CD4-positive, alpha-beta T cell treated with Interleukin-4 for 4 hours (primary cell): ENCODE data around the gene MRPL30.
A peak's percentile ranks its signal among the peaks of the same experiment; 100 is the strongest.
"Not testable (repeated sequence)": the region's sequence is repeated elsewhere in the genome, so short reads cannot be mapped to it uniquely, and the experiment has no call there.

Experiments used
- DNase-seq: peaks from one replicate; pipeline ENCODE4 v3.0.0-alpha.2; 2020

Gene MRPL30

GRCh38 chr2:99180755-99181623, at the start of gene MRPL30, which contains the start of gene MITD1:
Gene MRPL30, plus strand, starts transcription at chr2:99181184. Its CDS starts 5,020 bp downstream, at chr2:99186204.
Gene MITD1, minus strand, starts transcription at chr2:99181058. Its CDS starts 77 bp downstream, at chr2:99180981.
- peak; percentile 91 for DNase-seq

- DNase-seq: not testable (repeated sequence)
Observed at GRCh38 chr2:99135044-99135556, 45.9 kb upstream of the MRPL30 start.

DNA sequence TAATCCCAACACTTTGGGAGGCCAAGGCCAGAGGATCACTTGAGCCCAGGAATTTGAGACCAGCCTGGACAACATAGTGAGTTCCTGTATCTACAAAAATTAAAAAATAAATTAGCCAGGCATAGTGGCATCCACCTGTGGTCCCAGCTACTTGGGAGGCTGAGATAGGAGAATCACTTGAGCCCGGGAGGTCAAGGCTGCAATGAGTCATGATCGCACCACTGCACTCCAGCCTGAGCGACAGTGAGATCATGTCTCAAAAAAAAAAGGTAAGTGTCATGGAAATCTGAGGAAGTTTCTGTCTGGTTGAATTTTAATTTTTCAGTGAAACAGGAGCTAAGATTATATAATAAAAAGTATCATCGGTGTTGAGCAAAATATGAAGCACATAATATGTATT, 42.0 kb upstream of the MRPL30 start:
- DNase-seq: no peak

DNA sequence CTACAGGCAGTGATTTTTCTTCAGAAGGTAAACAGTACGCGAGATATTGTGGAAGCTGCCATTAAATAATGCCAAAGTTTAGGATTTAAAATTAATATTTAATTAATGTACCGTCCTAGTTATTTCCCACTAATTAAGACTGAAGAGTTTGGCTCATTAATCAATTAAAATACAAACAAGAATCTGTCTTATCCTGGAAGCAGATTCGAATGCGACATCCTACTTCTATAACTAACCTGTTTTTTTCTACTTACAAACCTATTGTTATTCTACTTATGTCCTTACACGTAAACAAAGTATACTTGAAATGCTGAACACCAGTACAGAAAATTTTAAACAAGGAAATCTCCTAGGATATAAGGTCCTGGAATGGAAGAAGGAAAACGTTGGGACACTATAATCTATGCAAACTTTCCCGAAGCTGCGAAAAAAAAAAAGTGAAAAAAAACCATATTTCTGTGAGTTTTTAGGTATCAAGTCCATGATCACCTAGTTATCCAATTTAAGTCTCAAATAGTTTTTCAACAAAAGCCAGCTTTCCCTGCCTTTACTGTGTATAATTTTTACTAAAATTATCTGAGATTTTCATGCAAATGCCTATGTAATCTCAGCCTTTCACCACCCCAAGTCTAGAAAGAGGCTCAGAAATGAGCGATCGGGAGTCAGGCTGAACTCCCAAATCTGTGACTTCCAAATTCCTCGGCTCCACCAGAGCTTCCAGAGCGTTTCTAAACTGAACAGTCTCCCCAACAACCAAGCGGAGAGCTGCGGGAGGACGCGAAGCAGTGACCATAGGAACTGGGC, 40.7 kb upstream of the MRPL30 start:
- DNase-seq: no peak

DNA sequence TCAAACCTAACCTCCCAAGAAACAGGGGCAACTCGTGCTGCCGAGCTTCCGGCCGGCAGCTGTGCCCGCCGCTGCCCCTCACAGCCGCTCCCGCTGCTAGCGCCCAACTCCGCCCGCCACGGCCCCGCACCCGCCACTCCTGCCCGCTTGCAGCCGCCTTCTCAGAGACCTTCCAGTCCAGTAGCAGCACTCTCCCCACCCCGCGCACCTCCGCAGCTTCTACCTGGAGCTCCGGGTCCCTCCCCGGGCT, 40.2 kb upstream of the MRPL30 start:
- DNase-seq: no peak

DNA sequence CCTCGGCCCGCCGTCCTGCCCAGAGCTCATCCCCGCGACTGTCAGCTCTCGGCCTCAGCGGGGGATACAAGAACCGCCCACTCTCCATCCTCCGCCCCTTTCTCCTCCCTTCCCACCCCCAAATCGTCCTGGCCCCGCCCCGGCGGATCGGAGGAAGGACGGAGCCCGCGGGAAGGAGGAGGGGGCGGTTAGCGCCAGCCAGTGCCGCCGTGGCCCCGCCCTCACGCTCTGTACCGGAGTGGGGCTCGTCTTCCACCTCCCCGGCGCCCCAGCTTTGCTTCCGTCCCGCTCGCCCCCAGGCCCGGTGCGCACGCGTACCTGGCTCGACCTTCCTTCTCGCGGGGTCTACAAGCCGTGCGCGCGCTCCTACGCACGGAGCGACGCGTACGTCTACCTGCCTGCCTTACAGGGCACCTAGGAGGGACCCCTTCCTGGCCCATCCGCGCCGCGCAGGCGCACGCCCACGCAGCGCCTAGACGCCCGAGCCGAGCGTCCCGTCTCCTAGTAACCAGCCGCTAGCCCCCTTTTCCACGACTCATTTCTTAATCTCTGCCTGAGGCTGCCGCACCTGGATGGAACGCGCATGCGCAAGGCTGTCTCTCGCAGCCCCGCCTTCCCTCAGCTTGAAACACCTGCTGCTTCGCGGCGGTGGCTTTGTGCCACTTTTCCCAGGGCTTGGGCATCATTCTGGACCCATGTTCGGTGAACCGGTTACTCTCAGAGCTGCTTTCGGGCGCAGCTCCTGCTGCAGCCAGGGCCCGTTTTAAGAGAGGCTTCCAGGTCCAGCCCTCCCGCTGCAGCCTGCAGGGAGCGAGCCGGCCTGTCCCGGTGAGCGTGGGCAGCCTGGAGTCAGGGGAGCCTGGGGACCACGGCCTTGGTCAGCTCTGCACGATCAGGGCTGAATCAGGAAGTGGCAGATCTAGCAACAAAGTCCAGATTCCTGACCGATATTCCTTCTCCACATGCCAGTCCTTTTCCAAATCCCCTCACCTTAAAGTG, 39.6 kb upstream of the MRPL30 start, which contains the start of gene C2orf15:
C2orf15 (plus strand) TSS at position 598 of the 999 bp plus-strand sequence. CDS start 8,852 bp downstream, outside the sequence.
- DNase-seq: peak; percentile 97

DNA sequence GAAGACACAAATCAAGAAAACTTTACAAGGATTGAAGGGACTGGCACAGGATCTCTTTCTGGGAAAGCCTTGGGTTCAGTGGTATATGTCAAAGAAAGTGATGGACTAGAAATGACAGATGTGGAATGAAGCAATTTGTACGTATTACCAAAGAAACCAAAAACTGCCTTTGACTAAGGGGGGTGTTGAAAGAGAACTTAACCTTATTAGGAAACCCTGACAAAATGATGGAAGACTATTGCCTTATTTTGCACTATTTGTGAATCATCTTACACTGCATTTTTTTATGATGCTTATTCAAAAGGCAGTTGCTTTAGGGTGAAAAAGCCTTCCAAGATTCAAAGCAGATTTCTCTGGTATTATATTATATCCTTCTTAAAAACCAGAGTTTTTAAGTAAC, 30.3 kb upstream of the MRPL30 start:
- no peak for DNase-seq

- no peak for DNase-seq
Observed at GRCh38 chr2:99152199-99152895, 28.6 kb upstream of the MRPL30 start.

DNA sequence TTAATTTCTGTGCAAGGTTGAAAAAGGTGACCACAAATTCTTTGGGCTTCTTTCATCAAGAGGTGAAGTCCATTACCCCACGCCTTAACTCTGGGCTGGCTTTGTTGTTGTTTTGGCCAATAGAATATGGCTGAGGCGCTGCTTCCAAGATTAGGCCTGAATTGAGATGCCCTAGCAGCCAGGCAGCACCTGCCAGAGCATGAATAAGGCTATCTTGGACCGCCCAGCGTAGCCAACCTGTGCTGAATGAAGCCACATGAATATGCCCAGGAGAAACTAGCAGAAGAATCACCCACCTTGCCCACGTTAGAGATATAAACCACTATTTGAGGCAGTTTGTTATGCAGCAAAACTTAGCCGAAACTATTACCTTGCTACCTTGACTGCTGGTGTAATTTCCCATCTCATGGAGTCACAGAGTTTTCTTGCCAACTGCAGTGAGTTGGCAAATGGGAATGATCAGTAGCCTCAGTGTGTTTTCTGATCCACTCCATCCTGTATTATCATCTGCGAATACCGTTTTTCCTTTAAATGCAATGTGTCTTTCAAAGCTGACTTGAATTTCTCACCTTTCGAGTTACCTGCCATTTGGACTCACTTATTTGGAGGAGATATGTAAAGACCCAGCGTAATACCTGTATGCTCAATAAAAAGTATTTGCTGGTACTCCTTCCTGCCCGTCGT, 26.9 kb upstream of the MRPL30 start:
- DNase-seq: no peak

- peak; percentile 87 for DNase-seq
Observed at GRCh38 chr2:99154643-99155536, 26.1 kb upstream of the MRPL30 start, which contains the start of the genes LIPT1 and TSGA10. Gene LIPT1, plus strand, starts transcription at chr2:99154967. Its CDS starts 6,991 bp downstream, at chr2:99161958. Gene TSGA10, minus strand, starts transcription at chr2:99154942. Its CDS starts 45,503 bp downstream, at chr2:99109439.

DNA sequence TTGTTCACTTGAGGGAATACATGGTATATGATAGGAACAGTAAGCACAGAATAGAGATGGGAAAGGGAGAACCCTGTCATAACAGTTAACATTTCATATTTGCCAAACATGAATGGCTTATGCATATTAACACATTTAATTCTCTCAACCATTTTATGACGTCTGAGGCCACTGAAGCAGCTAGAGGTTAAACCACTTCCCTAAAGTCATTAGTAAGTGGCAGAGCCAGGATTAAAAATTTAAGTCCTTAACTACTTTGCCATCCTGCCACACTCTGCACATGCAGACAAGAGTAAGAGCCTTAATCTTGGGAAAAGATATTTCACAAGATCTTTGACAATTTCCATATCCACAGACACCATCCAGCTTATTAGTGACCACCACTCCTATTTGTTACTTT, 24.1 kb upstream of the MRPL30 start:
- DNase-seq: no peak

DNA sequence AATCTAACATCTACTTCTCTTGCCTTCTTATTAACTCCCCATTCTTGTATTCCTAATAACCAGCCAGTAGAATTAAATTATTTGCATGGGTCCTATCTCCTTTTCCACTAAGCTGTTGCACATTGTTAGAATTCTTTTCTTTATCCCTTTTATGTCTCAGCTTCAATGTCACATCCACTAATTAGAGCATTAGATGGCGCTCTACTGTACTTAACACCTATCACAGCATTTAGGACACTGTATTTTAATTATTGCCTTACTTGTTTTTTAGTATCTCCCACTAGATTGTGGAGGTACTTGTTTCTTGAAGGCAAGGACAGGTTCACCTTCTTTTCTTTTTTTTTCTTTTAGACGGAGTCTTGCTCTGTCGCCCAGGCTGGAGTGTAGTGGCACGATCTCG, 22.4 kb upstream of the MRPL30 start:
- no peak for DNase-seq

DNA sequence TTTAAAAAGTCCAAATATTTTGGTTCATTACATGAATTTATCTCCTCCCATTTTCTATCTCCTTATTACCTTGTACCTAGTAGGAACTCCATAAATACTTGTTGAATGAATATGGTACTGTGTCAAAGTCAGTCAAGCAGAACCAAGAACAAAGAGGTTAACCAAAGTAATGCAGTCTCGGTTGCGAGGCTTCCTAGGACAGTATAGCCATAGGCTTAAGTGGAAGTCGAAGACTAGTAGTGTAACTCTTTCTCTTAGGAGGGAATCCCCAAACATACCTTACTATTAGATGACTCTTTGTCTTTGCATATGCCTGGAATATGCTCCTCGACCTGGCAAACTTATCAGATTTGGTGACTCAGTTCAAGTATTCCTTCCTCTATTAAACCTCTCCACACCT, 21.4 kb upstream of the MRPL30 start:
- DNase-seq: no peak

- DNase-seq: no peak
Observed at GRCh38 chr2:99166218-99166617, 14.8 kb upstream of the MRPL30 start.

- DNase-seq: no peak
Observed at GRCh38 chr2:99169534-99169933, 11.4 kb upstream of the MRPL30 start.

DNA sequence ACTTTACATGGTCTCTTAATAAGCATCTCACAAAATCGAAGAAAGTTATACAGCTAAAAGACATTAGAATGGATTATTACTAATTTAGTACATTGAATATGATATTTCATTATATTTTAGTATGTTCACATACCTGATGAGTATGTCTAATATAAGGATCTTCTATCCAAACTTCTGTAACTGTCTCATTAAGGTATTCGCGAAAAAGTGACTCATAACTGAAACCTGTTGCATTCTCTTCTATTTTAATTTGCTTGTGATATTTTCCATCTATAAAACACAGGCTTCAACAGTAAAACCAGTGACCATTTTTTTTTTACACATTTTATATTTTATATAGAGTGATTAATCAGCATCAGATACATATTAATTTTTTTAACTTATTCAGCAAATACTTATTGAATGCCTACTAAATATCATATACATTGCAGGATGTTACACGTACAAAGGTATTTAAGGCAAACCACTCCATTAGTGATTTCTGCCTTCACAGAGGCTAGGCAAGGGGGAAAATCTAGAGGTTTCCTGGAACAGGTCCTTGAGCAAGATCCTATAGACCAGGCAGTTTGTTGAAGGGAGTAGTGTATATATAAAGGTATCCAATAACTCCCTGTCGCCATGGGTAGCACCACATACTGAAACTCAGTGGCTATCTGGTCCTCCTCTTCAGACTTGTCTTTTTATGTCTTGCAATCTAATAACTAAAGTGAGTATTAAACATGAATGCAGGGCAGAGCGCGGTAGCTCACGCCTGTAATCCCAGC, 9.4 kb upstream of the MRPL30 start:
- no peak for DNase-seq

GRCh38 chr2:99181624-99182000, 628 bp downstream of the MRPL30 start:
- DNase-seq: no peak

DNA sequence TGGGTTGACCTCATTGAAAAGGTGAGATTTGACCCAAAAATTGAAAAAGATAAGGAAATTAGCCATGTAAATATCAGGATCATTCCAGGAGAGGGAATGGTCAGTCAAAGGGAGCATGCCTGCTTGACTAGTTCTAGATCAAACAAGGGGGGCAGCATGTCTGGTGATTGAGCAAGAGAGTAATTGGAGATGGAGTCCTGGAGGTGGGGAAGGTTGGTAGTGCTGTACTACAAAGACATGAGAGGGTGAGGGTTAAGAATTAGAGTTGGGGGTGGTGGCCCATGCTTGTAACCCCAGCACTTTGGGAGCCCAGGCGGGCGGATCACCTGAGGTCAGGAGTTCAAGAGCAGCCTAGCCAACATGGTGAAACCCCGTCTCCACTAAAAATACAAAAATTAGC, 2.0 kb downstream of the MRPL30 start:
- DNase-seq: no peak

DNA sequence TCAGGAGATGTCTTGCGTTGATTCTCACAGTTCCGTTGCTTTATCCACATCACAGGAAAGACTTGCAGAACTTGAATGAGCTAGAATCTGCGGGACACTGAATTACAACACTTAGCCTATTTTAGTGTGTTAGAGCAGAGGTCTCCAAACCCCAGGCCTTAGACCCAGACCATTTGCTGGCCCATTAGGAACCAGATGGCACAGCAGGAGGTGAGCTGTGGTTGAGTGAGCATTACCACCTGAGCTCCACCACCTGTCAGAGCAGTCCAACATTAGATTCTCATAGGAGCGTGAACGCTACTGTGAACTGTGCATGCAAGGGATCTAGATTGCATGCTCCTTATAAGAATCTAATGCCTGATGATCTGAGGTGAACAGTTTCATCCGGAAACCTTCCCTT, 3.8 kb downstream of the MRPL30 start:
- no peak for DNase-seq
